Peyer's patch (tissue), 4 donors: Measurements from ENCODE around the gene NELFB.

Source experiments
- CTCF ChIP-seq, 6 experiments: fragments of 450-650 bp in 4 of 6; fragments of 200-600 bp in 2 of 6; sonication (generic) in 1 of 6; IDR thresholded peaks; one replicate each; pipeline ENCODE4 v1.5.1; 2017 to 2019; ENCODE audit warnings: antibody characterized with exemption in 6 of 6, mild to moderate bottlenecking in 3 of 6, moderate library complexity in 1 of 6
- POLR2A ChIP-seq, 2 donors: fragments of 450-650 bp; IDR thresholded peaks; one replicate each; pipeline ENCODE4 v1.5.1; 2017; ENCODE audit warnings: antibody characterized with exemption in 2 of 2, mild to moderate bottlenecking in 2 of 2, moderate library complexity in 2 of 2

GRCh38 chr9:137273611-137274320 is 18.6 kb downstream of the NELFB start:
- no peak for TF ChIP-seq CTCF (IDR thresholded peaks at IDR 0.05)
- no peak for TF ChIP-seq POLR2A (IDR thresholded peaks at IDR 0.05)
